Esophagus muscularis mucosa (tissue), 2 donors: ENCODE data around the gene ROBO4.

Experiments
- POLR2A ChIP-seq: fragments of 450-650 bp; IDR thresholded peaks from one replicate; pipeline ENCODE4 v1.6.1; 2017; ENCODE audit warnings: antibody characterized with exemption, moderate library complexity, mild to moderate bottlenecking, low read depth
- POLR2AphosphoS5 ChIP-seq, 2 donors: sonication (generic); formaldehyde crosslinking; IDR thresholded peaks; one replicate each; pipeline ENCODE4 v1.6.1; 2017; ENCODE audit warnings: antibody characterized with exemption in 2 of 2

- no peak for TF ChIP-seq POLR2A
- no peak for TF ChIP-seq POLR2AphosphoS5 (IDR thresholded peaks at IDR 0.05)
Measured at GRCh38 chr11:124938970-124939369, 41.3 kb upstream of the ROBO4 start.
